Left ventricle myocardium inferior (tissue), 1 donor: ENCODE results near the gene COX6B1. TPM values are rescaled to one million over a fixed set of nuclear protein-coding genes. Genes with fewer than 3 reads are reported as not detected.
"Not testable (repeated sequence)": the region's sequence is repeated elsewhere in the genome, so short reads cannot be mapped to it uniquely, and the experiment has no call there.

Experiments used
- DNase-seq: peaks from one replicate; pipeline ENCODE4 v3.0.0-alpha.2; 2020
- H3K27ac ChIP-seq: fragments of 200-600 bp; replicated peaks from 2 replicates; pipeline ENCODE4 v1.8.0; 2021
- H3K27me3 ChIP-seq: fragments of 200-600 bp; 2 replicates; pipeline ENCODE4 v1.8.0; 2021; ENCODE audit warnings: low read depth
- H3K36me3 ChIP-seq: fragments of 200-600 bp; 2 replicates; pipeline ENCODE4 v1.8.0; 2021
- H3K4me1 ChIP-seq: fragments of 200-600 bp; 2 replicates; pipeline ENCODE4 v1.8.0; 2021
- H3K4me3 ChIP-seq: fragments of 200-600 bp; 2 replicates; pipeline ENCODE4 v1.8.0; 2021; ENCODE audit warnings: mild to moderate bottlenecking, moderate library complexity
- H3K9me3 ChIP-seq: fragments of 200-600 bp; replicated peaks from 2 replicates; pipeline ENCODE4 v1.8.0; 2021
- intact Hi-C: fragments of 100-400 bp; cut with micrococcal nuclease; formaldehyde crosslinking; loops from one replicate; pipeline ENCODE4 v1.11.0; 2022
- total RNA-seq: library from RNA; stranded (reverse); fragmentation: NEBNext Ultra II Directional; extraction: Animal tissue kit (Norgen Biotek cat#: 25700); gene quantifications from one replicate; pipeline ENCODE4 v1.2.1, GENCODE V29; 2021
- TF ChIP-seq, protein P1 (sequence below): fragments of 200-600 bp; IDR thresholded peaks from 2 replicates; pipeline ENCODE4 v1.8.0; 2021; ENCODE audit warnings: antibody characterized with exemption, mild to moderate bottlenecking, borderline replicate concordance
- donor health status: DM: no; HTN: yes; CAD: no; lungs with severe emphysema.

The COX6B1 gene
- total RNA-seq, 1 donor from 2014 or later, result 1,365 TPM

DNA sequence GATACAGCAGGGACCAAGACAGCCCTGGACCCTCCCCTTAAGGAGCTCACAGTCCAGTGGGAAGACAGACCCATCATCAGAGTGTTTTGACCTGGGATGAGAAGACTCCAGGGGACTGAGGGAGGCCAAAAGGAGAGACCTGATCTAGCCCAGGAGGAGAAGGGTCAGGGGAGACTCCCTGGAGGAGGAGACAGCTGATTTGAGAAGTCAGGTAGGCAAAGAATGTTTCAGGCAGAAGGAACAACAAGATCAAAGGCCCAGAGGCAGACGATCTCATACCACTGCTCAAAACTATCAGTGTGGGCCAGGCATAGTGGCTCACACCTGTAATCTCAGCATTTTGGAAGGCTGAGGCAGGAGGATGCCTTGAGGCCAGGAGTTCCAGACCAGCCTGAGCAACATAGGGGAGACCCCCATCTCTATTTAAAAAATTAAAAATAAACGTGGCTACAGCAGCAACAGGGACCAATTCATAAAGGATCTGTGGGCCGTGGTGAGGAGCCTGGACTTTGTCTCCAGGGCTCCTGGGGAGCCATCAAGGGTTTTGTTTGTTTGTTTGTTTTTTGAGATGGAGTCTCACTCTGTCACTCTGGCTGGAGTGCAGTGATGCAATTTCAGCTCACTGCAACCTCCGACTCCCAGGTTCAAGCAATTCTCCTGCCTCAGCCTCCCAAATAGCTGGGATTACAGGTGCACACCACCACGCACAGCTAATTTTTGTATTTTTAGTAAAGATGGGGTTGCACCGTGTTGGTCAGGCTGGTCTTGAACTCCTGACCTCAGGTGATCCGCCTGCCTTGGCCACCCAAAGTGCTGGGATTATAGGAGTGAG is 2.2 kb upstream of the COX6B1 start:
- Histone ChIP-seq H3K27ac (peak overlapping the region; percentile 89), H3K4me1 (peaks cover 64% of the 10 kb centered on the region)
- intact Hi-C loops, result no loop called here

DNA sequence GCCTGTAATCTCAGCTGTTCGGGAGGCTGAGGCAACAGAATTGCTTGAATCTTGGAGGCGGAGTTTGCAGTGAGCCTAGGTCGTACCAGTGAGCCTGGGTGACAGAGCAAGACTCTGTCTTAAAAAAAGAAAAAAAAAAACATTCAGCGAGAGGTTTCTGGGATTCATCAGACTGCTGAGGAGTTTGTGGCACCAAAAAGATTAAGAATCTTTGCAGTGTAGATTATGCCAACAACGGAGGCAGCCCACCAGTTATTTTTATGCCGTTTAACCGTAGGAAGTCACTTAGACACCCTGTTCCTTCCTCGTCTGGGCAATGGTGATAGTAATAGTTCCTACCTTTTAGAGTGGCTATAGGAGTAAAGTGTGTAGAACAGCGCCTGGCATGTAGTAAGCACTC is 2.5 kb downstream of the COX6B1 start:
- Histone ChIP-seq H3K27ac (no peak overlapping the region), H3K27me3 (no peaks in the 10 kb centered on the region), H3K4me3 (peak overlapping the region; percentile 73), H3K4me1 (peaks cover 46% of the 10 kb centered on the region), H3K9me3 (no peaks in the 10 kb centered on the region), H3K36me3 (peaks cover 54% of the 10 kb centered on the region)
- TF ChIP-seq, protein P1, sequence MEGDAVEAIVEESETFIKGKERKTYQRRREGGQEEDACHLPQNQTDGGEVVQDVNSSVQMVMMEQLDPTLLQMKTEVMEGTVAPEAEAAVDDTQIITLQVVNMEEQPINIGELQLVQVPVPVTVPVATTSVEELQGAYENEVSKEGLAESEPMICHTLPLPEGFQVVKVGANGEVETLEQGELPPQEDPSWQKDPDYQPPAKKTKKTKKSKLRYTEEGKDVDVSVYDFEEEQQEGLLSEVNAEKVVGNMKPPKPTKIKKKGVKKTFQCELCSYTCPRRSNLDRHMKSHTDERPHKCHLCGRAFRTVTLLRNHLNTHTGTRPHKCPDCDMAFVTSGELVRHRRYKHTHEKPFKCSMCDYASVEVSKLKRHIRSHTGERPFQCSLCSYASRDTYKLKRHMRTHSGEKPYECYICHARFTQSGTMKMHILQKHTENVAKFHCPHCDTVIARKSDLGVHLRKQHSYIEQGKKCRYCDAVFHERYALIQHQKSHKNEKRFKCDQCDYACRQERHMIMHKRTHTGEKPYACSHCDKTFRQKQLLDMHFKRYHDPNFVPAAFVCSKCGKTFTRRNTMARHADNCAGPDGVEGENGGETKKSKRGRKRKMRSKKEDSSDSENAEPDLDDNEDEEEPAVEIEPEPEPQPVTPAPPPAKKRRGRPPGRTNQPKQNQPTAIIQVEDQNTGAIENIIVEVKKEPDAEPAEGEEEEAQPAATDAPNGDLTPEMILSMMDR, result no peak
- no peak for DNase-seq
- intact Hi-C loops, result no loop called here

More for the DNA sequence above, 2.2 kb upstream of the COX6B1 start:
- Histone ChIP-seq H3K4me3 (no peak overlapping the region), H3K36me3 (peaks cover 7% of the 10 kb centered on the region), H3K9me3 (no peaks in the 10 kb centered on the region), H3K27me3 (no peaks in the 10 kb centered on the region)
- DNase-seq, result no peak
- TF ChIP-seq, protein P1, result no peak

DNA sequence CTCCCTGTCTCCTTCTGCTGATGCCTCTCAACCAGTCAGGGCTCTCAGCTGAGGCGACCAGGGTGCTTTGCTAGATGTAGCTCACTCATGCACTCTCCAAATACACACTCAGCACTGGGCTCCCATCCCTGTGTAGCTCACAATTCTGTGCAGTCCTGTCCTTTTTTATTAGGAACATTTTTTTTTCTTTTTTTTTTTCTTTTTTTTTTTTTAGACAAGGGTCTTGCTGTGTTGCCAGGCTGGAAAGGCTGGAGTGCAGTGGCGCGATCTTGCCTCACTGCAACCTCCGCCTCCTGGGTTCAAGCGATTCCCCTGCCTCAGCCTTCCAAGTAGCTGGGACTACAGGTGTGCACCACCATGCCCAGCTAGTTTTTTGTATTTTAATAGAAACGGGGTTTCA is 6.7 kb downstream of the COX6B1 start:
- H3K27ac ChIP-seq, H3K4me3 ChIP-seq, H3K27me3 ChIP-seq, H3K9me3 ChIP-seq, DNase-seq, intact Hi-C loops: not testable (repeated sequence)
- H3K36me3 ChIP-seq, result peaks cover 96% of the 10 kb centered on the region
- peaks cover 21% of the 10 kb centered on the region for H3K4me1 ChIP-seq

DNA sequence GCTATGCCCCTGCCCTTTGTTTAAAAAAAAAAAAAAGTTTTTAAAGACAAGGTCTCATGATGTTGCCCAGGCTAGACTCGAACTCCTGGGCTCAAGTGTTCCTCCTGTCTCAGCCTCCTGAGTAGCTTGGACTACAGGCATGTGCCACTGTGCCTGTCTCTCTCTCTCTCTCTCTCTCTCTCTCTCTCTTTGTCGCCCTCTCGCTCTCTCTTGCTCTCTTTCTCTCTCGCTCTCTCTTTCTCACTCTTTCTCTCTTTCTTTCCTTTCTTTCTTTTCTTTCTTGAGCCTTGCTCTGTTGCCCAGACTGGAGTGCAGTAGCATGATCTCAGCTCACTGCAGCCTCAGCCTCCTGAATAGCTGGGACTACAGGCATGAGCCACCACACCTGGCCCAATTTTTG is 7.5 kb downstream of the COX6B1 start:
- TF ChIP-seq, protein P1, result no peak
- no peak for DNase-seq
- no peaks in the 10 kb centered on the region for H3K9me3 ChIP-seq
- no peaks in the 10 kb centered on the region for H3K27me3 ChIP-seq
- intact Hi-C loops, result no loop called here
- no peak overlapping the region for H3K27ac ChIP-seq
- peaks cover 100% of the 10 kb centered on the region for H3K36me3 ChIP-seq
- H3K4me3 ChIP-seq, result no peak overlapping the region
- peaks cover 14% of the 10 kb centered on the region for H3K4me1 ChIP-seq

DNA sequence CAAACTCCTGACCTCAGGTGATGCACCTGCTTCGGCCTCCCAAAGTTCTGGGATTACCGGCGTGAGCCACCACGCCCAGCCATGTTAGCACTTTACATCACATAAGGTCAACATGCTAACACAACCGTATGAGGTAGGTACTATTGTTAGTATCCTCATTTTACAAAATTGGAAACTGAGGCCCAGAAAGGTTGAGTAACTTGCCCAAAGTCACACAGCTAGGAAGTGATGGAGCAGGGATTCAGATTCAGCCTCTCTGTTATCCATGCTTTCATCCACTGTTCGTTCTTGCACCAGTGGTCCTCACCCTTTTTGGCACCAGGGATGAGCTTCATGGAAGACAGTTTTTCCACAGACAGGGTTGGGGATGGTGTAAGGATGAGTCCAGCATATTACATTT is 8.6 kb downstream of the COX6B1 start:
- intact Hi-C loops, result no loop called here
- DNase-seq, result no peak
- no peak overlapping the region for H3K27ac ChIP-seq
- H3K4me3 ChIP-seq, result no peak overlapping the region
- peaks cover 3% of the 10 kb centered on the region for H3K4me1 ChIP-seq
- no peaks in the 10 kb centered on the region for H3K27me3 ChIP-seq
- H3K9me3 ChIP-seq, result no peaks in the 10 kb centered on the region
- TF ChIP-seq, protein P1, result no peak
- H3K36me3 ChIP-seq, result peaks cover 94% of the 10 kb centered on the region

DNA sequence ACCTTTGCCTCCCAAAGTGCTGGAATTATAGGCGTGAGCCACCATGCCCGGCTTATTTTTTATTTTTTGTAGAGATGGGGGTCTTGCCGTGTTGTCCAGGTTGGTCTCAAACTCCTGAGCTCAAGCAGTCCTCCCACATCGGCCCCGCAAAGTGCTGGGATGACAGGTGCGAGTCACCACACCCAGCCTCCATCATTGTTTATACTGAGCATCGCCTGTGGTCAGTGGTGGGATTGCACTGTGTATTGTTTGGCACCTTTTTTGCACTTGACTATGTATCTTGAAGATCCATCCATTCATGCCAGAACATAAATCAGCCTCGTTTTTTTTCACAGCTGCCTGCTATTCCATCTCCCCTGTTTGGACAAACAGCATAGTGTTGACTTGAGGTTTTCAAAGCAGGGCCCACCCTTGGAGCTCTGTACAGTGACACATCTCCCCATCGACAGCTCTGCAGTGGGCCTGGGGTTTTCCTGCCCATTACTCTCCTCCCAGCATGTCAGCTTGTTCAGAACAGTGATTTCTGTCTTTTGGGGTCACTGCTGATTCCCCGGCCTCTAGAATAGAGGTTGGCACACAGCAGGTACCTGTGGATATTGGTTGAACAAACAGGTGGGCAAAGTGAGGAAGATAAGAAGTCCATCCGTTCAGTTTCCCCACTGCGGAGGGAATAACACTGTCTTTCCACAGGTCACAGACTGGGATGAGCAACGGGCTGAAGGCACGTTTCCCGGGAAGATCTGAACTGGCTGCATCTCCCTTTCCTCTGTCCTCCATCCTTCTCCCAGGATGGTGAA is 10.0 kb downstream of the COX6B1 start:
- Histone ChIP-seq H3K27ac (no peak overlapping the region), H3K9me3 (no peaks in the 10 kb centered on the region), H3K36me3 (peaks cover 89% of the 10 kb centered on the region), H3K27me3 (no peaks in the 10 kb centered on the region), H3K4me1 (no peaks in the 10 kb centered on the region), H3K4me3 (no peak overlapping the region)
- intact Hi-C loops, result no loop called here
- DNase-seq, result no peak
- TF ChIP-seq, protein P1, result no peak
